ENCODE results near the gene FAS. TPM values are rescaled to one million over a fixed set of nuclear protein-coding genes. Genes with fewer than 3 reads are reported as not detected.
"Not testable (repeated sequence)": the region's sequence is repeated elsewhere in the genome, so short reads cannot be mapped to it uniquely, and the experiment has no call there.

Gene FAS
- total and polyA plus RNA-seq, 9 of the 15 experiments (the other 6 are each of a cell fraction or from before 2014, with no cell fraction given), result 0.08 to 0.62 (median 0.37) TPM

GRCh38 chr10:89019569-89020327 lies 29.1 kb downstream of the FAS start (continued):
- TF ChIP-seq PRDM10 (IDR thresholded peaks at IDR 0.05; ENCODE audit: partially characterized antibody), result no peak
- no peak for TF ChIP-seq ZNF584 (CRISPR knock-in tag; IDR thresholded peaks at IDR 0.05; ENCODE audit: low read depth)
- TF ChIP-seq PRPF4 (IDR thresholded peaks at IDR 0.05; ENCODE audit: insufficient read depth, low read depth, low read length, poor library complexity, severe bottlenecking), result no peak
- no peak for TF ChIP-seq ERF (CRISPR knock-in tag; IDR thresholded peaks at IDR 0.05)
- no peak for TF ChIP-seq FUS (optimal IDR thresholded peaks at IDR 0.05; ENCODE audit: low read depth, low read length)
- TF ChIP-seq ZNF280A (IDR thresholded peaks at IDR 0.05; ENCODE audit: low read depth, partially characterized antibody), result no peak
- no peak for TF ChIP-seq SRSF1 (IDR thresholded peaks at IDR 0.05; ENCODE audit: low read depth, low read length)
- no peak for TF ChIP-seq ZNF253 (CRISPR knock-in tag; conservative IDR thresholded peaks at IDR 0.05)

GRCh38 chr10:89021526-89021925 lies 30.9 kb downstream of the FAS start:
- POLR2A ChIA-PET; H2AFZ ChIP-seq (ENCODE audit: low read depth, low read length); ATAC-seq; H3K4me2 ChIP-seq (ENCODE audit: insufficient read depth, low read length); H3K4me3 ChIP-seq; CTCF ChIA-PET (ENCODE audit: low intra/inter-chr PET ratio); FAIRE-seq; H3K4me1 ChIP-seq (replicated peaks in 1 of 2; ENCODE audit: control insufficient read depth in 2 of 2, insufficient read depth in 2 of 2, low read length in 2 of 2); H3K9ac ChIP-seq (ENCODE audit: insufficient read depth in 1 of 2, low read depth in 2 of 2, low read length in 2 of 2); BruUV-seq (replicated peaks); intact Hi-C loops (cut with micrococcal nuclease); H3K79me2 ChIP-seq (ENCODE audit: control insufficient read depth, insufficient read depth, low read length); H3K27me3 ChIP-seq (ENCODE audit: control insufficient read depth in 2 of 2, insufficient read depth in 2 of 2, low read length in 2 of 2); H3K9me3 ChIP-seq (replicated peaks; ENCODE audit: control insufficient read depth, insufficient read depth, low read depth, low read length); H3K36me3 ChIP-seq (ENCODE audit: control insufficient read depth, insufficient read depth, low read length); H3K27ac ChIP-seq (ENCODE audit: extremely low read depth, low read depth, low read length); H3K9me1 ChIP-seq (ENCODE audit: control insufficient read depth, insufficient read depth, low read length); H4K20me1 ChIP-seq (replicated peaks; ENCODE audit: control insufficient read depth, insufficient read depth, low read length); DNase-seq (ENCODE audit: extremely low read depth in 1 of 4, low spot score in 3 of 4): not testable (repeated sequence)
- in situ Hi-C loops (cut with MboI), result loop anchor here (10.0 kb wide), 1 partner anchor 193 kb away; no protein-coding TSS in a partner anchor
- WGBS (ENCODE audit: insufficient coverage, low coverage, missing lambda C conversion rate), result 0% methylated on average over 5 of the region's 6 CpGs

All from K562 (cell line).